Esophagus muscularis mucosa (tissue), 4 donors: ENCODE measurements around the gene LDHA.

Experiments
- CTCF ChIP-seq, 3 experiments: fragments of 200-600 bp in 2 of 3; fragments of 450-650 bp in 1 of 3; sonication (generic) in 2 of 3; IDR thresholded peaks; one replicate each; pipeline ENCODE4 v1.5.1; 2017 to 2019; ENCODE audit warnings: antibody characterized with exemption in 3 of 3, mild to moderate bottlenecking in 2 of 3, moderate library complexity in 1 of 3
- EP300 ChIP-seq: sonication (generic); formaldehyde crosslinking; IDR thresholded peaks from one replicate; pipeline ENCODE4 v1.6.1; 2017; ENCODE audit warnings: antibody characterized with exemption
- POLR2A ChIP-seq: fragments of 450-650 bp; IDR thresholded peaks from one replicate; pipeline ENCODE4 v1.6.1; 2017; ENCODE audit warnings: antibody characterized with exemption, moderate library complexity, mild to moderate bottlenecking, low read depth
- POLR2AphosphoS5 ChIP-seq, 2 donors: sonication (generic); formaldehyde crosslinking; IDR thresholded peaks; one replicate each; pipeline ENCODE4 v1.6.1; 2017; ENCODE audit warnings: antibody characterized with exemption in 2 of 2

- TF ChIP-seq POLR2A = no peak
- no peak for TF ChIP-seq CTCF (IDR thresholded peaks at IDR 0.05)
- no peak for TF ChIP-seq POLR2AphosphoS5 (IDR thresholded peaks at IDR 0.05)
- no peak for TF ChIP-seq EP300
Observed at GRCh38 chr11:18419040-18419439, 24.7 kb downstream of the LDHA start.
